ENCODE data around the gene ARHGAP4. TPM values are rescaled to one million over a fixed set of nuclear protein-coding genes. Genes with fewer than 3 reads are reported as not detected.

ARHGAP4 gene
- total and polyA plus RNA-seq, 4 donors = 34.2 to 114 (median 80.4) TPM

GRCh38 chrX:153921511-153922446 lies 4.3 kb downstream of the ARHGAP4 start:
- DNase-seq (peak in 1 of 3 donors; percentile 40), ATAC-seq (ENCODE audit: insufficient read depth, low FRiP score) (no peak)
- WGBS, 2 donors = 59 to 63% methylated on average over 22 to 40 of the region's 40 CpGs
- H3K4me1 ChIP-seq (ENCODE audit: control insufficient read depth in 5 of 5, insufficient read depth in 5 of 5, low read length in 5 of 5) = peaks cover 0 to 24% (median 10%) of the 10 kb centered on the region in 5 donors
- TF ChIP-seq, protein P1, sequence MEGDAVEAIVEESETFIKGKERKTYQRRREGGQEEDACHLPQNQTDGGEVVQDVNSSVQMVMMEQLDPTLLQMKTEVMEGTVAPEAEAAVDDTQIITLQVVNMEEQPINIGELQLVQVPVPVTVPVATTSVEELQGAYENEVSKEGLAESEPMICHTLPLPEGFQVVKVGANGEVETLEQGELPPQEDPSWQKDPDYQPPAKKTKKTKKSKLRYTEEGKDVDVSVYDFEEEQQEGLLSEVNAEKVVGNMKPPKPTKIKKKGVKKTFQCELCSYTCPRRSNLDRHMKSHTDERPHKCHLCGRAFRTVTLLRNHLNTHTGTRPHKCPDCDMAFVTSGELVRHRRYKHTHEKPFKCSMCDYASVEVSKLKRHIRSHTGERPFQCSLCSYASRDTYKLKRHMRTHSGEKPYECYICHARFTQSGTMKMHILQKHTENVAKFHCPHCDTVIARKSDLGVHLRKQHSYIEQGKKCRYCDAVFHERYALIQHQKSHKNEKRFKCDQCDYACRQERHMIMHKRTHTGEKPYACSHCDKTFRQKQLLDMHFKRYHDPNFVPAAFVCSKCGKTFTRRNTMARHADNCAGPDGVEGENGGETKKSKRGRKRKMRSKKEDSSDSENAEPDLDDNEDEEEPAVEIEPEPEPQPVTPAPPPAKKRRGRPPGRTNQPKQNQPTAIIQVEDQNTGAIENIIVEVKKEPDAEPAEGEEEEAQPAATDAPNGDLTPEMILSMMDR (IDR thresholded peaks at IDR 0.05; ENCODE audit: control extremely low read depth, extremely low read depth) = no peak
- peaks cover 0 to 9% (median 0%) of the 10 kb centered on the region in 4 donors for H3K36me3 ChIP-seq (ENCODE audit: control insufficient read depth in 4 of 4, insufficient read depth in 4 of 4, low read length in 4 of 4)
- no peak overlapping the region for H3K9ac ChIP-seq (ENCODE audit: insufficient read depth in 1 of 2, low read length in 2 of 2)
- no peak overlapping the region for H3K4me3 ChIP-seq
- no peaks in the 10 kb centered on the region for H3K9me3 ChIP-seq (ENCODE audit: control insufficient read depth in 4 of 4, insufficient read depth in 3 of 4, low read length in 3 of 4)
- H3K27ac ChIP-seq (ENCODE audit: low read depth in 1 of 2, low read length in 1 of 2) = peak overlapping the region in 1 of 2 donors; percentile 15
- peaks cover 0 to 3% (median 0%) of the 10 kb centered on the region in 3 donors for H3K27me3 ChIP-seq (ENCODE audit: control insufficient read depth in 3 of 3, insufficient read depth in 3 of 3, low read length in 2 of 3)

DNA sequence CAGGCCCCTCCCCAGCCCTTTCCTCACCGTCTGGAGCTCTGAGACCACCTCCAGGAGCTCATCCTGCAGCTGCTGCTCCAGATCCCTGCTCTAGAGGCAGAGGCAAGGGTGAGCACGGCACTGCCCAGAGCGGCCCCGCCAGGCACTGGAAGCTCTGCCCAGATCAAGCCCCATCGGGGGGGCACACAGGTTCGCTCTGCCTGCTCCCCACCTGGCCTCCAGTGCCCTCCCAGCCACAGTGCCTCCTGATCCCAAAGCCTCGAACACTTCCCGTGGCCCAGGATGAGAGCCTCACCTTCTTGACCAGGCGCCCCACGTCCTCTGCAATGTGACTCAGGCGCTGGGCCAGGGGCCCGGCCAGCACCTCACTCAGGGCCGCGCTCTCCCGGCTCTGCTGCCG lies 5.0 kb downstream of the ARHGAP4 start:
- H3K27me3 ChIP-seq (ENCODE audit: control insufficient read depth in 3 of 3, insufficient read depth in 3 of 3, low read length in 2 of 3) = peaks cover 0 to 3% (median 0%) of the 10 kb centered on the region in 3 donors
- WGBS, 2 donors = 69 to 71% methylated on average over 15 to 16 of the region's 16 CpGs
- no peak overlapping the region for H3K9ac ChIP-seq (ENCODE audit: insufficient read depth in 1 of 2, low read length in 2 of 2)
- peaks cover 0 to 9% (median 0%) of the 10 kb centered on the region in 4 donors for H3K36me3 ChIP-seq (ENCODE audit: control insufficient read depth in 4 of 4, insufficient read depth in 4 of 4, low read length in 4 of 4)
- no peak overlapping the region for H3K4me3 ChIP-seq
- H3K27ac ChIP-seq (ENCODE audit: low read depth in 1 of 2, low read length in 1 of 2) = no peak overlapping the region
- no peaks in the 10 kb centered on the region for H3K9me3 ChIP-seq (ENCODE audit: control insufficient read depth in 4 of 4, insufficient read depth in 3 of 4, low read length in 3 of 4)
- DNase-seq = no peak
- peaks cover 0 to 18% (median 10%) of the 10 kb centered on the region in 5 donors for H3K4me1 ChIP-seq (ENCODE audit: control insufficient read depth in 5 of 5, insufficient read depth in 5 of 5, low read length in 5 of 5)
- ATAC-seq (ENCODE audit: insufficient read depth, low FRiP score) = no peak
- TF ChIP-seq, protein P1 (IDR thresholded peaks at IDR 0.05; ENCODE audit: control extremely low read depth, extremely low read depth) = no peak

DNA sequence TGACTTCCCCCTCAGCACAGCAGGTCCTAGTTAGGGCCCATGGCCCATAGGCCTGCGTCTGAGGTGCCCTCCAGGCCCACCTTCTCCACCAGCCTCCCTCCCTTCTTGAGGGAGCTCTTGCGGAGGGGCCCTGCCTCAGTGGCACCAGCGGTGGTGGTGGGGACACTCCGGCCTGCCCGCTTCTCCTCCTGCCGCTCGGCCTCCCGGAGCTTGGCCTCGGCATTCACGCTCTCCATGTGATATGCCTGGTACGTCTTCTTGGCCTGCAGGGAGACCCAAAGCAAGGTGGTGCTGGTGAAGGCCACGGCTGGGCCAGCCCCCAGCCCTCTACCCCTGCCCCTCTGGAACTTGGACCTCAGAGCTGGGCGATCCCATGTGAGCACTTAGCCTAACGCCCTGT lies 5.5 kb downstream of the ARHGAP4 start:
- Histone ChIP-seq H3K36me3 (ENCODE audit: control insufficient read depth in 4 of 4, insufficient read depth in 4 of 4, low read length in 4 of 4) (peaks cover 0 to 9% (median 0%) of the 10 kb centered on the region in 4 donors), H3K27ac (ENCODE audit: low read depth in 1 of 2, low read length in 1 of 2) (no peak overlapping the region), H3K9ac (ENCODE audit: insufficient read depth in 1 of 2, low read length in 2 of 2) (no peak overlapping the region), H3K4me1 (ENCODE audit: control insufficient read depth in 5 of 5, insufficient read depth in 5 of 5, low read length in 5 of 5) (peaks cover 0 to 15% (median 10%) of the 10 kb centered on the region in 5 donors), H3K9me3 (ENCODE audit: control insufficient read depth in 4 of 4, insufficient read depth in 3 of 4, low read length in 3 of 4) (no peaks in the 10 kb centered on the region), H3K27me3 (ENCODE audit: control insufficient read depth in 3 of 3, insufficient read depth in 3 of 3, low read length in 2 of 3) (peaks cover 0 to 3% (median 0%) of the 10 kb centered on the region in 3 donors), H3K4me3 (no peak overlapping the region)
- ATAC-seq (ENCODE audit: insufficient read depth, low FRiP score) (no peak), DNase-seq (no peak)
- WGBS, 2 donors = 91 to 97% methylated on average over 13 to 14 of the region's 14 CpGs
- TF ChIP-seq, protein P1 (IDR thresholded peaks at IDR 0.05; ENCODE audit: control extremely low read depth, extremely low read depth) = no peak

Measured in lung (tissue), 12 donors.